Liver (tissue), 3 donors: ENCODE data around the gene SYCP1.

Experiments
- EGR1 ChIP-seq, 2 donors: IDR thresholded peaks; 2 replicates each; pipeline ENCODE4 v1.6.1; 2016 to 2018; ENCODE audit warnings: antibody characterized with exemption in 2 of 2, low read depth in 2 of 2
- GABPA ChIP-seq, 2 donors: IDR thresholded peaks in 1 of 2; conservative IDR thresholded peaks in 1 of 2; 2 replicates each; pipeline ENCODE4 v1.6.1; 2016; ENCODE audit warnings: antibody characterized with exemption in 2 of 2, mild to moderate bottlenecking in 1 of 2, moderate library complexity in 1 of 2
- HNF4A ChIP-seq, 2 donors: conservative IDR thresholded peaks; 2 replicates each; pipeline ENCODE4 v1.6.1; 2016; ENCODE audit warnings: antibody characterized with exemption in 2 of 2, mild to moderate bottlenecking in 2 of 2
- JUND ChIP-seq, 2 donors: IDR thresholded peaks; 2 replicates each; pipeline ENCODE4 v1.6.1; 2016; ENCODE audit warnings: antibody characterized with exemption in 2 of 2
- RAD21 ChIP-seq, 2 donors: IDR thresholded peaks; 2 replicates each; pipeline ENCODE4 v1.6.1; 2016; ENCODE audit warnings: antibody characterized with exemption in 2 of 2, mild to moderate bottlenecking in 2 of 2
- SP1 ChIP-seq: IDR thresholded peaks from 2 replicates; pipeline ENCODE4 v1.6.1; 2018; ENCODE audit warnings: antibody characterized with exemption, mild to moderate bottlenecking
- TAF1 ChIP-seq: conservative IDR thresholded peaks from 2 replicates; pipeline ENCODE4 v1.6.1; 2016; ENCODE audit warnings: antibody characterized with exemption, mild to moderate bottlenecking
- YY1 ChIP-seq: IDR thresholded peaks from 2 replicates; pipeline ENCODE4 v1.6.1; 2016; ENCODE audit warnings: antibody characterized with exemption, mild to moderate bottlenecking
- TF ChIP-seq, protein P1 (sequence below): fragments of 150-350 bp; IDR thresholded peaks from 2 replicates; pipeline ENCODE4 v1.5.1; 2017; ENCODE audit warnings: improper control_type of control experiment, low read depth, low read length; ENCODE audit not compliant: missing input control
- TF ChIP-seq, protein P2 (sequence below): IDR thresholded peaks from 2 replicates; pipeline ENCODE4 v1.6.1; 2016; ENCODE audit warnings: antibody characterized with exemption, mild to moderate bottlenecking
- TF ChIP-seq, protein P3 (sequence below): IDR thresholded peaks from 2 replicates; pipeline ENCODE4 v1.6.1; 2016; ENCODE audit warnings: antibody characterized with exemption
- TF ChIP-seq, protein P4 (sequence below): IDR thresholded peaks from 2 replicates; pipeline ENCODE4 v1.6.1; 2016; ENCODE audit warnings: antibody characterized with exemption
- donor health status: healthy.
- donor health status: healthy.

DNA sequence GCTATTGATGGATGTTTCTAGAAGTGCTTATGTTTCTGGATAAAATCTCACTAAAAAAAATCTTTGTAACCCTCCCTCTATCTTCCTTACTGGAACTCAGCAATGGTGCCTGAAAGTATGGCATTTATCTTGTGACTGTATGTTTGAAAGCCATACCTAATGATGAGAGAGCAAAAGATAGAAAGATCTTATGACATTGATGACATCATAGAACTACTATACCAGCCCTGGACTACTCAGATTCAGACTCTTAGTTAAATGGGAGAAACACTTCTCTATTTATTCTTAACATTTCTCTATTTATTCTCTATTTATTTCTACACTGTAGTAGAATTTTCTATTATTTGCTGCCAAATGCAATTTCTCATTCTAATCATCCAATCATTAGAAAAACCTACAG is 32.7 kb upstream of the SYCP1 start:
- TF ChIP-seq, protein P1, sequence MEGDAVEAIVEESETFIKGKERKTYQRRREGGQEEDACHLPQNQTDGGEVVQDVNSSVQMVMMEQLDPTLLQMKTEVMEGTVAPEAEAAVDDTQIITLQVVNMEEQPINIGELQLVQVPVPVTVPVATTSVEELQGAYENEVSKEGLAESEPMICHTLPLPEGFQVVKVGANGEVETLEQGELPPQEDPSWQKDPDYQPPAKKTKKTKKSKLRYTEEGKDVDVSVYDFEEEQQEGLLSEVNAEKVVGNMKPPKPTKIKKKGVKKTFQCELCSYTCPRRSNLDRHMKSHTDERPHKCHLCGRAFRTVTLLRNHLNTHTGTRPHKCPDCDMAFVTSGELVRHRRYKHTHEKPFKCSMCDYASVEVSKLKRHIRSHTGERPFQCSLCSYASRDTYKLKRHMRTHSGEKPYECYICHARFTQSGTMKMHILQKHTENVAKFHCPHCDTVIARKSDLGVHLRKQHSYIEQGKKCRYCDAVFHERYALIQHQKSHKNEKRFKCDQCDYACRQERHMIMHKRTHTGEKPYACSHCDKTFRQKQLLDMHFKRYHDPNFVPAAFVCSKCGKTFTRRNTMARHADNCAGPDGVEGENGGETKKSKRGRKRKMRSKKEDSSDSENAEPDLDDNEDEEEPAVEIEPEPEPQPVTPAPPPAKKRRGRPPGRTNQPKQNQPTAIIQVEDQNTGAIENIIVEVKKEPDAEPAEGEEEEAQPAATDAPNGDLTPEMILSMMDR, result no peak
- TF ChIP-seq, protein P2, sequence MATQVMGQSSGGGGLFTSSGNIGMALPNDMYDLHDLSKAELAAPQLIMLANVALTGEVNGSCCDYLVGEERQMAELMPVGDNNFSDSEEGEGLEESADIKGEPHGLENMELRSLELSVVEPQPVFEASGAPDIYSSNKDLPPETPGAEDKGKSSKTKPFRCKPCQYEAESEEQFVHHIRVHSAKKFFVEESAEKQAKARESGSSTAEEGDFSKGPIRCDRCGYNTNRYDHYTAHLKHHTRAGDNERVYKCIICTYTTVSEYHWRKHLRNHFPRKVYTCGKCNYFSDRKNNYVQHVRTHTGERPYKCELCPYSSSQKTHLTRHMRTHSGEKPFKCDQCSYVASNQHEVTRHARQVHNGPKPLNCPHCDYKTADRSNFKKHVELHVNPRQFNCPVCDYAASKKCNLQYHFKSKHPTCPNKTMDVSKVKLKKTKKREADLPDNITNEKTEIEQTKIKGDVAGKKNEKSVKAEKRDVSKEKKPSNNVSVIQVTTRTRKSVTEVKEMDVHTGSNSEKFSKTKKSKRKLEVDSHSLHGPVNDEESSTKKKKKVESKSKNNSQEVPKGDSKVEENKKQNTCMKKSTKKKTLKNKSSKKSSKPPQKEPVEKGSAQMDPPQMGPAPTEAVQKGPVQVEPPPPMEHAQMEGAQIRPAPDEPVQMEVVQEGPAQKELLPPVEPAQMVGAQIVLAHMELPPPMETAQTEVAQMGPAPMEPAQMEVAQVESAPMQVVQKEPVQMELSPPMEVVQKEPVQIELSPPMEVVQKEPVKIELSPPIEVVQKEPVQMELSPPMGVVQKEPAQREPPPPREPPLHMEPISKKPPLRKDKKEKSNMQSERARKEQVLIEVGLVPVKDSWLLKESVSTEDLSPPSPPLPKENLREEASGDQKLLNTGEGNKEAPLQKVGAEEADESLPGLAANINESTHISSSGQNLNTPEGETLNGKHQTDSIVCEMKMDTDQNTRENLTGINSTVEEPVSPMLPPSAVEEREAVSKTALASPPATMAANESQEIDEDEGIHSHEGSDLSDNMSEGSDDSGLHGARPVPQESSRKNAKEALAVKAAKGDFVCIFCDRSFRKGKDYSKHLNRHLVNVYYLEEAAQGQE, result no peak
- TF ChIP-seq YY1, result no peak
- TF ChIP-seq GABPA (IDR thresholded peaks at IDR 0.05 in 1 of 2, conservative IDR thresholded peaks at IDR 0.05 in 1 of 2), result no peak
- no peak for TF ChIP-seq SP1
- no peak for TF ChIP-seq JUND (IDR thresholded peaks at IDR 0.05)
- TF ChIP-seq EGR1 (IDR thresholded peaks at IDR 0.05; ENCODE audit: low read depth in 2 of 2), result no peak
- no peak for TF ChIP-seq HNF4A (conservative IDR thresholded peaks at IDR 0.05)
- TF ChIP-seq RAD21 (IDR thresholded peaks at IDR 0.05), result no peak
- TF ChIP-seq, protein P3, sequence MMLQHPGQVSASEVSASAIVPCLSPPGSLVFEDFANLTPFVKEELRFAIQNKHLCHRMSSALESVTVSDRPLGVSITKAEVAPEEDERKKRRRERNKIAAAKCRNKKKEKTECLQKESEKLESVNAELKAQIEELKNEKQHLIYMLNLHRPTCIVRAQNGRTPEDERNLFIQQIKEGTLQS, result no peak
- TF ChIP-seq TAF1, result no peak
- TF ChIP-seq, protein P4, sequence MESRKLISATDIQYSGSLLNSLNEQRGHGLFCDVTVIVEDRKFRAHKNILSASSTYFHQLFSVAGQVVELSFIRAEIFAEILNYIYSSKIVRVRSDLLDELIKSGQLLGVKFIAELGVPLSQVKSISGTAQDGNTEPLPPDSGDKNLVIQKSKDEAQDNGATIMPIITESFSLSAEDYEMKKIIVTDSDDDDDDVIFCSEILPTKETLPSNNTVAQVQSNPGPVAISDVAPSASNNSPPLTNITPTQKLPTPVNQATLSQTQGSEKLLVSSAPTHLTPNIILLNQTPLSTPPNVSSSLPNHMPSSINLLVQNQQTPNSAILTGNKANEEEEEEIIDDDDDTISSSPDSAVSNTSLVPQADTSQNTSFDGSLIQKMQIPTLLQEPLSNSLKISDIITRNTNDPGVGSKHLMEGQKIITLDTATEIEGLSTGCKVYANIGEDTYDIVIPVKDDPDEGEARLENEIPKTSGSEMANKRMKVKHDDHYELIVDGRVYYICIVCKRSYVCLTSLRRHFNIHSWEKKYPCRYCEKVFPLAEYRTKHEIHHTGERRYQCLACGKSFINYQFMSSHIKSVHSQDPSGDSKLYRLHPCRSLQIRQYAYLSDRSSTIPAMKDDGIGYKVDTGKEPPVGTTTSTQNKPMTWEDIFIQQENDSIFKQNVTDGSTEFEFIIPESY, result no peak
